IMR-90 (cell line): Measurements from ENCODE around the gene NUP98.

ENCODE experiments used
- BHLHE40 ChIP-seq: fragments of 150-350 bp; IDR thresholded peaks from 2 replicates; pipeline ENCODE4 v1.6.1; 2016; ENCODE audit warnings: mild to moderate bottlenecking, low read depth, low read length
- CEBPB ChIP-seq: IDR thresholded peaks from 2 replicates; pipeline ENCODE4 v1.6.1; 2012; ENCODE audit warnings: low read depth, low read length, improper control_type of control experiment
- CHD1 ChIP-seq: IDR thresholded peaks from 2 replicates; pipeline ENCODE4 v1.6.1; 2012; ENCODE audit warnings: low read depth, low read length, improper control_type of control experiment
- CTCF ChIP-seq: conservative IDR thresholded peaks from 2 replicates; pipeline ENCODE4 v1.5.1; 2012; ENCODE audit warnings: mild to moderate bottlenecking, low read depth, low read length, improper control_type of control experiment
- ELK1 ChIP-seq: fragments of 150-350 bp; IDR thresholded peaks from 2 replicates; pipeline ENCODE4 v1.6.1; 2016; ENCODE audit warnings: low read depth, mild to moderate bottlenecking, low read length, moderate library complexity, borderline replicate concordance
- FOS ChIP-seq: fragments of 150-350 bp; IDR thresholded peaks from 2 replicates; pipeline ENCODE4 v1.6.1; 2016; ENCODE audit warnings: low read depth, low read length
- MAFK ChIP-seq: IDR thresholded peaks from 2 replicates; pipeline ENCODE4 v1.6.1; 2012; ENCODE audit warnings: low read depth, low read length, improper control_type of control experiment
- MXI1 ChIP-seq: IDR thresholded peaks from 2 replicates; pipeline ENCODE4 v1.6.1; 2012; ENCODE audit warnings: low read depth, mild to moderate bottlenecking, low read length, moderate library complexity, borderline replicate concordance
- POLR2A ChIP-seq: IDR thresholded peaks from 2 replicates; pipeline ENCODE4 v1.6.1; 2012; ENCODE audit warnings: mild to moderate bottlenecking, low read depth, low read length
- RAD21 ChIP-seq: IDR thresholded peaks from 2 replicates; pipeline ENCODE4 v1.6.1; 2012; ENCODE audit warnings: low read length, improper control_type of control experiment
- RCOR1 ChIP-seq: IDR thresholded peaks from 2 replicates; pipeline ENCODE4 v1.6.1; 2012; ENCODE audit warnings: mild to moderate bottlenecking, low read length, improper control_type of control experiment; ENCODE audit not compliant: insufficient replicate concordance
- RFX5 ChIP-seq: IDR thresholded peaks from 2 replicates; pipeline ENCODE4 v1.8.0; 2012; ENCODE audit warnings: low read depth, mild to moderate bottlenecking, low read length, moderate library complexity
- SMC3 ChIP-seq: fragments of 150-350 bp; IDR thresholded peaks from 2 replicates; pipeline ENCODE4 v1.6.1; 2016; ENCODE audit warnings: low read depth, mild to moderate bottlenecking, antibody characterized with exemption, low read length, moderate library complexity
- USF2 ChIP-seq: fragments of 150-350 bp; IDR thresholded peaks from 2 replicates; pipeline ENCODE4 v1.6.1; 2017; ENCODE audit warnings: mild to moderate bottlenecking, antibody characterized with exemption, low read length, low read depth

- TF ChIP-seq CTCF (no peak), POLR2A (no peak), CEBPB (no peak), RAD21 (no peak), MXI1 (no peak), USF2 (no peak), MAFK (no peak), BHLHE40 (no peak), SMC3 (no peak), CHD1 (no peak), ELK1 (no peak), RCOR1 (no peak), RFX5 (no peak), FOS (no peak)
Observed at GRCh38 chr11:3738241-3738640, 59.1 kb downstream of the NUP98 start.
